KOPT-K1 (cell line): ENCODE data around the gene GTPBP4.
A peak's percentile ranks its signal among the peaks of the same experiment; 100 is the strongest.

Experiments
- H3K27ac ChIP-seq: fragments of 200-600 bp; sonication (generic); 2 replicates; pipeline ENCODE4 v1.5.1; 2016; ENCODE audit warnings: antibody characterized with exemption, mild to moderate bottlenecking, low read depth, low read length; ENCODE audit not compliant: poor library complexity, severe bottlenecking
- H3K36me3 ChIP-seq: fragments of 200-600 bp; sonication (generic); 2 replicates; pipeline ENCODE4 v1.5.1; 2017; ENCODE audit warnings: antibody characterized with exemption, mild to moderate bottlenecking, low read length, moderate library complexity; ENCODE audit not compliant: insufficient read depth
- H3K9me3 ChIP-seq: fragments of 200-600 bp; sonication (generic); 2 replicates; pipeline ENCODE4 v1.5.1; 2017; ENCODE audit warnings: antibody characterized with exemption, low read length, mild to moderate bottlenecking; ENCODE audit not compliant: insufficient read depth, poor library complexity, severe bottlenecking

Gene GTPBP4

GRCh38 chr10:1044964-1045363 is 56.7 kb downstream of the GTPBP4 start:
- Histone ChIP-seq H3K27ac (no peak overlapping the region), H3K36me3 (peaks cover 64% of the 10 kb centered on the region), H3K9me3 (no peaks in the 10 kb centered on the region)

DNA sequence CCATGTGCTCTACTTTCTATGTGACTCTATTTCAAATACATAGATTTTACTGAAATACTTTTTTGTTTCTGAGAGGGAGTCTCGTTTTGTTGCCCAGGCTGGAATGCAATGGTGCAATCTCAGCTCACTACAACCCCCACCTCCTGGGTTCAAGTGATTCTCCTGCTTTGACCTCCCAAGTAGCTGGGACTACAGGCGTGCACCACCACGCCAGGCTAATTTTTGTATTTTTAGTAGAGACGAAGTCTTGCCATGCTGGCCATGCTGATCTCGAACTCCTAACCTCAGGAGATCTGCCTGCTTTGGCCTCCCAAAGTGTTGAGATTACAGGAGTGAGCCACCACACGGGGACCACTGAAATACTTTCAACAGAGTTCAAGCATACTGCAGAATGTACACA is 57.2 kb downstream of the GTPBP4 start:
- Histone ChIP-seq H3K36me3 (peaks cover 59% of the 10 kb centered on the region), H3K27ac (no peak overlapping the region), H3K9me3 (no peaks in the 10 kb centered on the region)

GRCh38 chr10:1047937-1048336 is 59.7 kb downstream of the GTPBP4 start:
- no peaks in the 10 kb centered on the region for H3K9me3 ChIP-seq
- peak overlapping the region; percentile 89 for H3K27ac ChIP-seq
- peaks cover 59% of the 10 kb centered on the region for H3K36me3 ChIP-seq

- H3K36me3 ChIP-seq: peaks cover 59% of the 10 kb centered on the region
Measured at GRCh38 chr10:1048349-1048731, 60.1 kb downstream of the GTPBP4 start.

GRCh38 chr10:1048732-1049424 is 60.6 kb downstream of the GTPBP4 start, which contains the start of gene IDI1:
Gene IDI1, minus strand, starts transcription at chr10:1049119. Its CDS starts 116 bp downstream, at chr10:1049003.
- H3K36me3 ChIP-seq: peaks cover 59% of the 10 kb centered on the region
- H3K9me3 ChIP-seq: no peaks in the 10 kb centered on the region
- peak within 1 kb of the TSS; percentile 89 for H3K27ac ChIP-seq

More at GRCh38 chr10:1048349-1048731, 60.1 kb downstream of the GTPBP4 start:
- Histone ChIP-seq H3K9me3 (no peaks in the 10 kb centered on the region), H3K27ac (peak overlapping the region; percentile 89)

DNA sequence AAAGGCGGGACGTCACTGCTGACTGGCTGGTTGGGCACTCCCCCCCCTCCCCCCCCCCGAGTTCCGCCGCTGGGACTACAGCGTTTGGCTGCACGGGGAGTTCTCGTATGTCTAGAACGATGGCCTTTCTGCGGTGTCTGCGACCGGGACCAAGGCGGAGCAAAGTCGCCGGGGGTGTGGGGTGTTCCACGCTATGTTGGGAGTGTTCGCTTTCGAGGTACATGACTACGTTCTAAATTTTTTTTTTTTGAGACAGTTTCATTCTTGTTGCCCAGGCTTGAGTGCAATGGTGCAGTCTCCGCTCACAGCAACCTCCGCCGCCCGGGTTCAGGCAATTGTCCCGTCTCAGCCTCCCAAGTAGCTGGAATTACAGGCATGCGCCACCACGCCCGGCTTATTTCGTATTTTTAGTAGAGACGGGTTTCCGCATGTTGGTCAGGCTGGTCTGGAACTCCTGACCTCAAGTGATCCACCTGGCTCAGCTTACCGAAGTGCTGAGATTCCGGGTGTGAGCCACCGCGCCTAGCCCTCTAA is 61.3 kb downstream of the GTPBP4 start:
- H3K36me3 ChIP-seq: peaks cover 59% of the 10 kb centered on the region
- no peaks in the 10 kb centered on the region for H3K9me3 ChIP-seq
- H3K27ac ChIP-seq: peak overlapping the region; percentile 89

- no peaks in the 10 kb centered on the region for H3K9me3 ChIP-seq
- H3K27ac ChIP-seq: peak overlapping the region; percentile 89
- H3K36me3 ChIP-seq: peaks cover 59% of the 10 kb centered on the region
Measured at GRCh38 chr10:1050145-1050544, 61.9 kb downstream of the GTPBP4 start.

GRCh38 chr10:1050554-1050953 is 62.3 kb downstream of the GTPBP4 start:
- Histone ChIP-seq H3K36me3 (peaks cover 55% of the 10 kb centered on the region), H3K9me3 (no peaks in the 10 kb centered on the region), H3K27ac (peak overlapping the region; percentile 18)

DNA sequence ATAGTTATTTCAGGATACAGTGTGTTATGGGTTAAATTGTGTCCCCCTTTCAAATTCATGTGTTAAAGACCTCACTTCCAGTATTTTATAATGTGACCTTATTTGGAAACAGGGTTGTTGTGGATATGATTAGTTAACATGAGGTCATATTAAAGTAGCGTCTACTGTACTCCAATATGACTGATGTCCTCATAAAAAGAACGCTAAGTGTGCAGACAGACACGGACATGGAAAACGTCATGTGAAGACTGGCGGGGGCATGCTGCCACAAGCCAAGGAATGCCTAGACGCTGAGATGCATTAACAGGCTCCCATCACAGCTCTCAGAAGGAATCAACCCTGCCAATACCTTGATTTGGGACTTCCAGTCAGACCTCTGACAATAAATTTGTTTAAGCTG is 66.5 kb downstream of the GTPBP4 start:
- peaks cover 53% of the 10 kb centered on the region for H3K36me3 ChIP-seq
- peak overlapping the region; percentile 90 for H3K27ac ChIP-seq
- H3K9me3 ChIP-seq: no peaks in the 10 kb centered on the region

- H3K27ac ChIP-seq: peak within 1 kb of the TSS; percentile 90
- peaks cover 43% of the 10 kb centered on the region for H3K36me3 ChIP-seq
Measured at GRCh38 chr10:1056326-1057105, 68.3 kb downstream of the GTPBP4 start, which contains the start of gene WDR37. Gene WDR37, plus strand, starts transcription at chr10:1056385. Its CDS starts 15,771 bp downstream, at chr10:1072156.

GRCh38 chr10:1057106-1057657 is 68.9 kb downstream of the GTPBP4 start:
- Histone ChIP-seq H3K36me3 (peaks cover 36% of the 10 kb centered on the region), H3K9me3 (no peaks in the 10 kb centered on the region), H3K27ac (peak overlapping the region; percentile 90)

More at GRCh38 chr10:1056326-1057105, 68.3 kb downstream of the GTPBP4 start, which contains the start of gene WDR37:
- H3K9me3 ChIP-seq: no peaks in the 10 kb centered on the region

- Histone ChIP-seq H3K27ac (peak overlapping the region; percentile 90), H3K36me3 (peaks cover 28% of the 10 kb centered on the region)
Measured at GRCh38 chr10:1058017-1058416, 69.8 kb downstream of the GTPBP4 start.

GRCh38 chr10:1059902-1060301 is 71.7 kb downstream of the GTPBP4 start:
- Histone ChIP-seq H3K36me3 (peaks cover 20% of the 10 kb centered on the region), H3K27ac (no peak overlapping the region)

More at GRCh38 chr10:1058017-1058416, 69.8 kb downstream of the GTPBP4 start:
- H3K9me3 ChIP-seq: no peaks in the 10 kb centered on the region

GRCh38 chr10:1061930-1062774 is 73.9 kb downstream of the GTPBP4 start:
- Histone ChIP-seq H3K27ac (peak overlapping the region; percentile 58), H3K9me3 (no peaks in the 10 kb centered on the region), H3K36me3 (peaks cover 18% of the 10 kb centered on the region)

More at GRCh38 chr10:1059902-1060301, 71.7 kb downstream of the GTPBP4 start:
- no peaks in the 10 kb centered on the region for H3K9me3 ChIP-seq
